ENCODE results near the gene ELMO1. TPM values are rescaled to one million over a fixed set of nuclear protein-coding genes. Genes with fewer than 3 reads are reported as not detected.

Gene ELMO1
- total and polyA plus RNA-seq, 10 of the 15 experiments (the other 5 are each of a cell fraction or from before 2014, with no cell fraction given) = 22.6 to 85.9 (median 56.6) TPM

GRCh38 chr7:37385787-37386186 lies 62.9 kb downstream of the ELMO1 start (continued):
- TF ChIP-seq, protein P1, sequence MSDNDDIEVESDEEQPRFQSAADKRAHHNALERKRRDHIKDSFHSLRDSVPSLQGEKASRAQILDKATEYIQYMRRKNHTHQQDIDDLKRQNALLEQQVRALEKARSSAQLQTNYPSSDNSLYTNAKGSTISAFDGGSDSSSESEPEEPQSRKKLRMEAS (IDR thresholded peaks at IDR 0.05; ENCODE audit: low read depth, low read length) = no peak

GRCh38 chr7:37382546-37383088 lies 66.0 kb downstream of the ELMO1 start:
- Histone ChIP-seq H3K27me3 (replicated peaks in 1 of 2; ENCODE audit: control insufficient read depth in 2 of 2, insufficient read depth in 2 of 2, low read length in 1 of 2) (no peaks in the 10 kb centered on the region), H3K9me3 (replicated peaks; ENCODE audit: control insufficient read depth, insufficient read depth, low read length) (no peaks in the 10 kb centered on the region), H3K4me2 (ENCODE audit: control insufficient read depth, insufficient read depth) (no peak overlapping the region), H3K4me3 (no peak overlapping the region), H3K4me1 (ENCODE audit: control insufficient read depth, insufficient read depth, low read length) (no peaks in the 10 kb centered on the region), H3K9ac (ENCODE audit: control insufficient read depth, insufficient read depth, low read length) (no peak overlapping the region), H3K27ac (ENCODE audit: control insufficient read depth, insufficient read depth) (no peak overlapping the region), H4K20me1 (ENCODE audit: control insufficient read depth, insufficient read depth) (no peaks in the 10 kb centered on the region), H3K79me2 (ENCODE audit: control insufficient read depth, insufficient read depth, low read length) (no peaks in the 10 kb centered on the region), H2AFZ (ENCODE audit: control insufficient read depth, low read depth, low read length) (no peak overlapping the region), H3K36me3 (ENCODE audit: control insufficient read depth in 2 of 2, insufficient read depth in 2 of 2, low read length in 1 of 2) (no peaks in the 10 kb centered on the region)
- FAIRE-seq (no peak), ATAC-seq (no peak), DNase-seq (ENCODE audit: low read depth, low spot score) (no peak)
- ChIA-PET CTCF (no interaction called here), SMC1A (ENCODE audit: uncharacterized antibody, unreplicated experiment) (no interaction called here), RAD21 (ENCODE audit: unreplicated experiment) (no interaction called here), POLR2A (no interaction called here)
- 29% methylated on average over 1 of the region's 1 CpG for WGBS (ENCODE audit: insufficient coverage, insufficient replicate concordance, low lambda C conversion rate, missing lambda C conversion rate)
- in situ Hi-C loops (cut with MboI) (no loop called here), intact Hi-C loops (cut with micrococcal nuclease; ENCODE audit: unreplicated experiment) (no loop called here)
- BruUV-seq (replicated peaks) = no TSS peak
- TF ChIP-seq, protein P2, sequence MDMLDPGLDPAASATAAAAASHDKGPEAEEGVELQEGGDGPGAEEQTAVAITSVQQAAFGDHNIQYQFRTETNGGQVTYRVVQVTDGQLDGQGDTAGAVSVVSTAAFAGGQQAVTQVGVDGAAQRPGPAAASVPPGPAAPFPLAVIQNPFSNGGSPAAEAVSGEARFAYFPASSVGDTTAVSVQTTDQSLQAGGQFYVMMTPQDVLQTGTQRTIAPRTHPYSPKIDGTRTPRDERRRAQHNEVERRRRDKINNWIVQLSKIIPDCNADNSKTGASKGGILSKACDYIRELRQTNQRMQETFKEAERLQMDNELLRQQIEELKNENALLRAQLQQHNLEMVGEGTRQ (IDR thresholded peaks at IDR 0.05; ENCODE audit: borderline replicate concordance, low read depth, low read length) = no peak
- TF ChIP-seq MTA3 (IDR thresholded peaks at IDR 0.05; ENCODE audit: borderline replicate concordance, low read length) = no peak
- TF ChIP-seq, protein P3, sequence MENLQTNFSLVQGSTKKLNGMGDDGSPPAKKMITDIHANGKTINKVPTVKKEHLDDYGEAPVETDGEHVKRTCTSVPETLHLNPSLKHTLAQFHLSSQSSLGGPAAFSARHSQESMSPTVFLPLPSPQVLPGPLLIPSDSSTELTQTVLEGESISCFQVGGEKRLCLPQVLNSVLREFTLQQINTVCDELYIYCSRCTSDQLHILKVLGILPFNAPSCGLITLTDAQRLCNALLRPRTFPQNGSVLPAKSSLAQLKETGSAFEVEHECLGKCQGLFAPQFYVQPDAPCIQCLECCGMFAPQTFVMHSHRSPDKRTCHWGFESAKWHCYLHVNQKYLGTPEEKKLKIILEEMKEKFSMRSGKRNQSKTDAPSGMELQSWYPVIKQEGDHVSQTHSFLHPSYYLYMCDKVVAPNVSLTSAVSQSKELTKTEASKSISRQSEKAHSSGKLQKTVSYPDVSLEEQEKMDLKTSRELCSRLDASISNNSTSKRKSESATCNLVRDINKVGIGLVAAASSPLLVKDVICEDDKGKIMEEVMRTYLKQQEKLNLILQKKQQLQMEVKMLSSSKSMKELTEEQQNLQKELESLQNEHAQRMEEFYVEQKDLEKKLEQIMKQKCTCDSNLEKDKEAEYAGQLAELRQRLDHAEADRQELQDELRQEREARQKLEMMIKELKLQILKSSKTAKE (IDR thresholded peaks at IDR 0.05; ENCODE audit: low read depth, poor library complexity, severe bottlenecking) = no peak
- no peak for TF ChIP-seq NR2C1 (IDR thresholded peaks at IDR 0.05)
- no peak for TF ChIP-seq SIN3A (IDR thresholded peaks at IDR 0.05; ENCODE audit: low read depth, low read length)
- TF ChIP-seq, protein P4, sequence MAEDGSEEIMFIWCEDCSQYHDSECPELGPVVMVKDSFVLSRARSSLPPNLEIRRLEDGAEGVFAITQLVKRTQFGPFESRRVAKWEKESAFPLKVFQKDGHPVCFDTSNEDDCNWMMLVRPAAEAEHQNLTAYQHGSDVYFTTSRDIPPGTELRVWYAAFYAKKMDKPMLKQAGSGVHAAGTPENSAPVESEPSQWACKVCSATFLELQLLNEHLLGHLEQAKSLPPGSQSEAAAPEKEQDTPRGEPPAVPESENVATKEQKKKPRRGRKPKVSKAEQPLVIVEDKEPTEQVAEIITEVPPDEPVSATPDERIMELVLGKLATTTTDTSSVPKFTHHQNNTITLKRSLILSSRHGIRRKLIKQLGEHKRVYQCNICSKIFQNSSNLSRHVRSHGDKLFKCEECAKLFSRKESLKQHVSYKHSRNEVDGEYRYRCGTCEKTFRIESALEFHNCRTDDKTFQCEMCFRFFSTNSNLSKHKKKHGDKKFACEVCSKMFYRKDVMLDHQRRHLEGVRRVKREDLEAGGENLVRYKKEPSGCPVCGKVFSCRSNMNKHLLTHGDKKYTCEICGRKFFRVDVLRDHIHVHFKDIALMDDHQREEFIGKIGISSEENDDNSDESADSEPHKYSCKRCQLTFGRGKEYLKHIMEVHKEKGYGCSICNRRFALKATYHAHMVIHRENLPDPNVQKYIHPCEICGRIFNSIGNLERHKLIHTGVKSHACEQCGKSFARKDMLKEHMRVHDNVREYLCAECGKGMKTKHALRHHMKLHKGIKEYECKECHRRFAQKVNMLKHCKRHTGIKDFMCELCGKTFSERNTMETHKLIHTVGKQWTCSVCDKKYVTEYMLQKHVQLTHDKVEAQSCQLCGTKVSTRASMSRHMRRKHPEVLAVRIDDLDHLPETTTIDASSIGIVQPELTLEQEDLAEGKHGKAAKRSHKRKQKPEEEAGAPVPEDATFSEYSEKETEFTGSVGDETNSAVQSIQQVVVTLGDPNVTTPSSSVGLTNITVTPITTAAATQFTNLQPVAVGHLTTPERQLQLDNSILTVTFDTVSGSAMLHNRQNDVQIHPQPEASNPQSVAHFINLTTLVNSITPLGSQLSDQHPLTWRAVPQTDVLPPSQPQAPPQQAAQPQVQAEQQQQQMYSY (CRISPR knock-in tag; IDR thresholded peaks at IDR 0.05) = no peak
- TF ChIP-seq EGR1 (IDR thresholded peaks at IDR 0.05; ENCODE audit: borderline replicate concordance in 1 of 2, low read depth in 2 of 2, low read length in 2 of 2) = no peak
- TF ChIP-seq NBN (IDR thresholded peaks at IDR 0.05) = no peak
- no peak for TF ChIP-seq BCLAF1 (IDR thresholded peaks at IDR 0.05)
- no peak for TF ChIP-seq HDGF (IDR thresholded peaks at IDR 0.05)

Measured in GM12878 (cell line).